ENCODE measurements around the gene ZNF74. TPM values are rescaled to one million over a fixed set of nuclear protein-coding genes. Genes with fewer than 3 reads are reported as not detected.
A peak's percentile ranks its signal among the peaks of the same experiment; 100 is the strongest.
"Not testable (repeated sequence)": the region's sequence is repeated elsewhere in the genome, so short reads cannot be mapped to it uniquely, and the experiment has no call there.

ZNF74 gene
- total RNA-seq, 2 experiments from 2014 or later = 11.5 to 12.2 TPM

- H3K9me3 Mint-ChIP-seq, H3K4me3 Mint-ChIP-seq, H3K4me1 Mint-ChIP-seq, H3K27me3 Mint-ChIP-seq, H3K36me3 Mint-ChIP-seq, H3K27ac Mint-ChIP-seq, DNase-seq: not testable (repeated sequence)
These were observed 21.7 kb downstream of the ZNF74 start for GRCh38 chr22:20415699-20416098.

- Mint-ChIP-seq H3K36me3 (no peaks in the 10 kb centered on the region), H3K9me3 (no peaks in the 10 kb centered on the region), H3K27ac (no peak overlapping the region), H3K4me1 (peaks cover 2% of the 10 kb centered on the region), H3K4me3 (peak overlapping the region; percentile 35), H3K27me3 (no peaks in the 10 kb centered on the region)
- DNase-seq = peak; percentile 72
These were observed 24.3 kb downstream of the ZNF74 start for GRCh38 chr22:20418211-20418788.

- no peak for DNase-seq
- Mint-ChIP-seq H3K4me1 (peaks cover 2% of the 10 kb centered on the region), H3K36me3 (no peaks in the 10 kb centered on the region), H3K27me3 (peaks cover 7% of the 10 kb centered on the region), H3K4me3 (no peak overlapping the region), H3K9me3 (no peaks in the 10 kb centered on the region), H3K27ac (no peak overlapping the region)
These were observed 25.7 kb downstream of the ZNF74 start for GRCh38 chr22:20419664-20419951.

- H3K4me3 Mint-ChIP-seq = no peak overlapping the region
- H3K9me3 Mint-ChIP-seq = no peaks in the 10 kb centered on the region
- DNase-seq = no peak
- no peak overlapping the region for H3K27ac Mint-ChIP-seq
- H3K36me3 Mint-ChIP-seq = no peaks in the 10 kb centered on the region
- H3K4me1 Mint-ChIP-seq = peaks cover 2% of the 10 kb centered on the region
- peaks cover 7% of the 10 kb centered on the region for H3K27me3 Mint-ChIP-seq
These were observed 26.3 kb downstream of the ZNF74 start for GRCh38 chr22:20420157-20420842.

GRCh38 chr22:20421507-20421874 lies 27.5 kb downstream of the ZNF74 start:
- no peak overlapping the region for H3K27ac Mint-ChIP-seq
- no peak for DNase-seq
- H3K4me3 Mint-ChIP-seq = no peak overlapping the region
- H3K36me3 Mint-ChIP-seq = no peaks in the 10 kb centered on the region
- no peaks in the 10 kb centered on the region for H3K9me3 Mint-ChIP-seq
- H3K27me3 Mint-ChIP-seq = peaks cover 10% of the 10 kb centered on the region
- peaks cover 2% of the 10 kb centered on the region for H3K4me1 Mint-ChIP-seq

GRCh38 chr22:20422271-20423007 lies 28.5 kb downstream of the ZNF74 start:
- DNase-seq = no peak
- peaks cover 4% of the 10 kb centered on the region for H3K4me1 Mint-ChIP-seq
- no peaks in the 10 kb centered on the region for H3K9me3 Mint-ChIP-seq
- peak overlapping the region; percentile 26 for H3K27ac Mint-ChIP-seq
- peaks cover 20% of the 10 kb centered on the region for H3K27me3 Mint-ChIP-seq
- H3K4me3 Mint-ChIP-seq = no peak overlapping the region
- H3K36me3 Mint-ChIP-seq = no peaks in the 10 kb centered on the region

- no peak overlapping the region for H3K4me3 Mint-ChIP-seq
- H3K27ac Mint-ChIP-seq = no peak overlapping the region
- H3K36me3 Mint-ChIP-seq = no peaks in the 10 kb centered on the region
- no peak for DNase-seq
- peaks cover 25% of the 10 kb centered on the region for H3K27me3 Mint-ChIP-seq
- H3K4me1 Mint-ChIP-seq = peaks cover 4% of the 10 kb centered on the region
- no peaks in the 10 kb centered on the region for H3K9me3 Mint-ChIP-seq
These were observed 29.3 kb downstream of the ZNF74 start for GRCh38 chr22:20423008-20423905.

- no peak for DNase-seq
- Mint-ChIP-seq H3K4me1 (peaks cover 7% of the 10 kb centered on the region), H3K9me3 (no peaks in the 10 kb centered on the region)
These were observed 30.1 kb downstream of the ZNF74 start for GRCh38 chr22:20423906-20424551.

GRCh38 chr22:20424568-20424931 lies 30.6 kb downstream of the ZNF74 start:
- peaks cover 33% of the 10 kb centered on the region for H3K27me3 Mint-ChIP-seq
- no peak overlapping the region for H3K27ac Mint-ChIP-seq
- DNase-seq = no peak
- no peaks in the 10 kb centered on the region for H3K9me3 Mint-ChIP-seq
- H3K36me3 Mint-ChIP-seq = no peaks in the 10 kb centered on the region
- no peak overlapping the region for H3K4me3 Mint-ChIP-seq
- peaks cover 8% of the 10 kb centered on the region for H3K4me1 Mint-ChIP-seq

More at GRCh38 chr22:20423906-20424551, 30.1 kb downstream of the ZNF74 start:
- Mint-ChIP-seq H3K4me3 (no peak overlapping the region), H3K36me3 (no peaks in the 10 kb centered on the region), H3K27ac (no peak overlapping the region), H3K27me3 (peaks cover 32% of the 10 kb centered on the region)

- H3K4me3 Mint-ChIP-seq = no peak overlapping the region
- DNase-seq = peak; percentile 30
- no peaks in the 10 kb centered on the region for H3K9me3 Mint-ChIP-seq
These were observed 31.1 kb downstream of the ZNF74 start for GRCh38 chr22:20424932-20425565.

GRCh38 chr22:20425566-20426258 lies 31.8 kb downstream of the ZNF74 start:
- no peaks in the 10 kb centered on the region for H3K36me3 Mint-ChIP-seq
- H3K27me3 Mint-ChIP-seq = peaks cover 42% of the 10 kb centered on the region
- DNase-seq = no peak
- no peak overlapping the region for H3K4me3 Mint-ChIP-seq
- H3K27ac Mint-ChIP-seq = no peak overlapping the region
- peaks cover 10% of the 10 kb centered on the region for H3K4me1 Mint-ChIP-seq
- no peaks in the 10 kb centered on the region for H3K9me3 Mint-ChIP-seq

More at GRCh38 chr22:20424932-20425565, 31.1 kb downstream of the ZNF74 start:
- peaks cover 36% of the 10 kb centered on the region for H3K27me3 Mint-ChIP-seq
- peaks cover 8% of the 10 kb centered on the region for H3K4me1 Mint-ChIP-seq
- H3K27ac Mint-ChIP-seq = no peak overlapping the region
- no peaks in the 10 kb centered on the region for H3K36me3 Mint-ChIP-seq

- Mint-ChIP-seq H3K27me3 (peaks cover 45% of the 10 kb centered on the region), H3K27ac (no peak overlapping the region), H3K4me1 (peaks cover 12% of the 10 kb centered on the region), H3K9me3 (no peaks in the 10 kb centered on the region), H3K4me3 (no peak overlapping the region), H3K36me3 (no peaks in the 10 kb centered on the region)
- DNase-seq = no peak
These were observed 32.3 kb downstream of the ZNF74 start for GRCh38 chr22:20426259-20426615.

- peaks cover 13% of the 10 kb centered on the region for H3K4me1 Mint-ChIP-seq
- H3K9me3 Mint-ChIP-seq = no peaks in the 10 kb centered on the region
- peaks cover 55% of the 10 kb centered on the region for H3K27me3 Mint-ChIP-seq
- H3K27ac Mint-ChIP-seq = no peak overlapping the region
- H3K4me3 Mint-ChIP-seq = no peak overlapping the region
- no peaks in the 10 kb centered on the region for H3K36me3 Mint-ChIP-seq
- no peak for DNase-seq
These were observed 33.4 kb downstream of the ZNF74 start for GRCh38 chr22:20427104-20427944.
